ENCODE measurements around the gene PTF1A.

Gene PTF1A

DNA sequence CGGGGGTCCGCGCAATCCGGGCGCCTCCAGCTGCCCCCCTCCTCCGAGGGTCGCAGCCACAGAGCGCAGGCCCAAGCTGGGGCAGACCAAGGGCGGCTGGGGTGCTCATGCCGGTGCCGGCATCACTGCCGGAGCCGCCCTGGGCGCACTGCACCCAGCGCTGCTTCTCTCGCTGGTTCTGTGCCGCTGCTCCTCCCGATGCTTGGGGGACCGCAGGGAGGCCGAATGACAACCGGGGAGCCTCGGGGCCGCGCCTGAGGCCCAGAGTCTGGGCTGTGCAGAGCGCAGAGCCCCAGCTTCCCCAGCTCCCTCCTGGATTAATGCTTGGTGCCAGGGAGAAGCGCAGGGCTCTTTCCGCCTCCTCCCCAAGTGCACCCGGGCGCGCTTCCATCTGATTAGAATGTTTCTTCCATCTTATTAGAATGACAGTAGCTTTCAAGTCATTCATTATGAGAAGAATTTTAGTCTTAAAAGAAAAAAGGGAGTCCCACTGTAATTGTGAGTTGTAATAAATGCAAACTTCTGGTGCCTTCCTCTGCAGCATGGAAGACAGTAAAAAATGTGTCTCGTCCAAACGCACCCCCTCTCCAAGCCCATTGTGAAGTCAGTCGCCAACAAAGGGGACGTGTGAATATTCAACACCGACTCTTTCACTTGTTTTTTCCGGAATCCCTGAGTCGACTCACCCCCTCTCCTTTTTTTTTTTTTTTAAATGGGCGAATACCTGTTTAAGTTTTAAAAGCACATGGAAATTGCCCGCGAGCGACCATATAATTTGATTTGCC, 19.5 kb upstream of the PTF1A start:
- TF ChIP-seq, protein P1, sequence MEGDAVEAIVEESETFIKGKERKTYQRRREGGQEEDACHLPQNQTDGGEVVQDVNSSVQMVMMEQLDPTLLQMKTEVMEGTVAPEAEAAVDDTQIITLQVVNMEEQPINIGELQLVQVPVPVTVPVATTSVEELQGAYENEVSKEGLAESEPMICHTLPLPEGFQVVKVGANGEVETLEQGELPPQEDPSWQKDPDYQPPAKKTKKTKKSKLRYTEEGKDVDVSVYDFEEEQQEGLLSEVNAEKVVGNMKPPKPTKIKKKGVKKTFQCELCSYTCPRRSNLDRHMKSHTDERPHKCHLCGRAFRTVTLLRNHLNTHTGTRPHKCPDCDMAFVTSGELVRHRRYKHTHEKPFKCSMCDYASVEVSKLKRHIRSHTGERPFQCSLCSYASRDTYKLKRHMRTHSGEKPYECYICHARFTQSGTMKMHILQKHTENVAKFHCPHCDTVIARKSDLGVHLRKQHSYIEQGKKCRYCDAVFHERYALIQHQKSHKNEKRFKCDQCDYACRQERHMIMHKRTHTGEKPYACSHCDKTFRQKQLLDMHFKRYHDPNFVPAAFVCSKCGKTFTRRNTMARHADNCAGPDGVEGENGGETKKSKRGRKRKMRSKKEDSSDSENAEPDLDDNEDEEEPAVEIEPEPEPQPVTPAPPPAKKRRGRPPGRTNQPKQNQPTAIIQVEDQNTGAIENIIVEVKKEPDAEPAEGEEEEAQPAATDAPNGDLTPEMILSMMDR (IDR thresholded peaks at IDR 0.05; ENCODE audit: low read depth, low read length) = no peak
- no peak overlapping the region for H3K4me3 ChIP-seq (ENCODE audit: low read depth, low read length)

DNA sequence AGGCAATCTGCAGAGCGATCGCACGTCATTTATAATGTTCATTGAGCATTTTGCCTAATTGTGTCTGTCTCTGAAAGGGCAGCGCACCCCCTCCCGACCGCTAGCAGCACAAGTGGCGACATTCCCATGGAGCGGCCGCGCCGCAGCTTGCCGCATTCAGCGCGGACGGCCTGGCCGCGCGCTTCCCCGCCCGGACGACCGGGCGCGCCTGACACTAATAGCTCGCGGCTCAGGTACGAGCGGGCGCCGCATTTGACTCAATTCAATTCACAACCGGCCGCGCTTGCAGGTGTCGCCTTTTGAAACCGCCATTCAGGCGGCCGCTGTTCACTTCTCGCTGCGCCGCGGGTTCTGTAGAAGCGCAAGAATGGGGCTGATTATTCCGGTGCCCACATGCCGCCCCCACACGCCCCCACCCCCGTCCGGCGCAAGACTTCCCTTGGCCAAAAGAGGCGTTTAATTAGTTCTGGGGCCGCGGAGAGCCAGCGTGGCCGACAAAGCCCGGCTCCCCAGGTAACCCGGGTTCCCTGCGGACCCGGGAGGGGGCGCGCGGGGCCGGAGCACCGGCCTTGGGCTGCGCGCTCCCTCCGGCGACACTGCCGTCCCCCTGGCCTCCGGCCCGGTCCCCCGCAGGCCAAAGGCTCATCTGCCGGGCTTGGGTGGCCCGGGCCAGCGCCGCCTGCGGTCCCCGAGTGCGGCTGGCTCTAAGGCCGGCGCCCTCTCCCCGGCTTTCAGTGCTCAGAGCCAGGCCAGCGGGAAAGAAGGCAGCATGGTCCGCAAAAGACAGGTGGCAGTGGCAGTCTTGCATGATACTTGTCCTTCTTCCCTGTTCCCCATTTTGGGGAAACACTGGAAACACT, 18.7 kb upstream of the PTF1A start:
- TF ChIP-seq, protein P1 (IDR thresholded peaks at IDR 0.05; ENCODE audit: low read depth, low read length) = no peak
- no peak overlapping the region for H3K4me3 ChIP-seq (ENCODE audit: low read depth, low read length)

DNA sequence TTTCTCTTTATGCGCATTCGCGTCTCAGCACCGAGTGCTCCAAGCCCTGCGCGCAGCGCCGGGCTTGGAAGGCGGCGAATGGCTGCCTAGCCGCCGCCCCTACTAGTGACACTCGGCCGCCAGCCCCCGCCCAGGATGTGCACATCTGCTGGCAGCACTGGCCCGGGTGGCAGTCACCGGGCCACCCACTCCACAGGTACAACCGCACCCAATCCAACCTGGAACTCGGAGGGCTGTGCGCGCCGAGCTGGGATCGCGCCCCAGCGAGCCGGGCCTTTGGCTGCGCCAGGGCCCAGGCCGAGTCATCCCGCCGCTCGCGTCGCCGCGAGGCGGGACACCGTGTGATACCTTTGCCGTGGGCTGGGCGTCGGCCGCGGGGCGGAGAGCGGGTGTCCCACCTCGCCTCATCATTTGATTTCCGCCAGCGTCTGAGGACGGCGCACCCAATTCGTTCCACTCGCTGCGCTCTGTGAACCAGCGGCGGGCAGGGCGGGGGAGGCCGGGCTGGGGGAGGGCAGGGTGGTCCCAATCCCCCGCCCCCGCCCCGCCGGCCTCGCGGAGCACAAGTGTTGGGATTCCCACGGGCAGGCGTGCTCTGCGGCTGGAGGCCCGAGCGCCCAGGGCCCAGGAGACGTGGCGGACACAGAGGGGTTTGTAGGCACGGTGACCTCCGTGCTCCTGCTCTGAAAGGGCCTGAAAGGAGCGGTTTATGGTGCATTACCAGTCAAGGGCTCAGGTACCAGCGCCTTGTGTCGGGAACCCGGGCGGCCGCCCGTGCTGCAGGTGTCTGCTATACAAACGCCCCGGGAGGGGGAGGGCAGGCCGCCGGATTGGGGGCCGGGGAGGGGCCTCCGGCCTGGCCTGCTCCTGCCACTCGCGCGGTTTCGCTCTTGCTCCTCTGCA, 17.8 kb upstream of the PTF1A start:
- TF ChIP-seq, protein P1 (IDR thresholded peaks at IDR 0.05; ENCODE audit: low read depth, low read length) = no peak
- no peak overlapping the region for H3K4me3 ChIP-seq (ENCODE audit: low read depth, low read length)

DNA sequence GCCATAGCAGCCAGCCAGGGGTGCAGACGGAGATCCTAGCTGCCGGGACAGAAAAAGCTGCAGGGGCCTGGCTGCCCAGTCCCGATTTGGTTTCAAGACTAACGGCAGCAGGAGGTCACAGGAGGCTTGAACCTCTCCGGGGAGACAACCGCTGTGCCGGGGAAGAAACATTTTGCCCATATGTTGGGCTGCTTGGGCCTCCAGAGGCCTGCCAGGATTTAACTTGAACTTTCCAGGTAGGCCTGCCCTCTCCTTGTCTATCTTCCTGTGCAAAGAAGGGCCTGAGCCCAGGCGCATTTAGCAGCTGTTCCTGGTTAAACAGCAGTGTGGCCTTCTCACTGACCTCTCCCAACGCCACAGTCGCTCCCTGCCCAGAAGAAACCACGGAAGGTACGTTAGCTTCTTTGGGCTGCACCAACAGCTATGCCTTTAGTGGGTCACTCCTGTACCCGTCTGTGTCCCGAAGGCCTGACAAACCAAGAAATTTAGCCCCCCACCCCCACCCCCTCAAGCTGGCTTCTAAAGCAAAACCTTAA, 17.1 kb upstream of the PTF1A start:
- TF ChIP-seq, protein P1 (IDR thresholded peaks at IDR 0.05; ENCODE audit: low read depth, low read length) = no peak
- no peak overlapping the region for H3K4me3 ChIP-seq (ENCODE audit: low read depth, low read length)

DNA sequence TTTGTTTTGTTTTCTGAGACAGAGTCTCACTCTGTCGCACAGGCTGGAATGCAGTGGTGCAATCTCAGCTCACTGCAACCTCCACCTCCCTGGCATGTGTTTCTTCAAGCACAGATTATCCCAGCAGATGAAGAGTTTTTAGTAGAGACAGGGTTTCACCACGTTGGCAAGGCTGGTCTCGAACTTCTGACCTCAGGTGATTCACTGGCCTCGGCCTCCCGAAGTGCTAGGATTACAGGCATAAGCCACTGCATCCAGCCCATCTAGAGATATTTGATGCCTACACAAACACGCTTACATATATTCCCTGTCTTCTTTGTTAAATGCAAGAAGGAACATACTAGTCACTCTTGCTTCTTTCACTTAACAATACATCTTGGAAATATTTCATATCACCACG, 5.9 kb upstream of the PTF1A start:
- TF ChIP-seq, protein P1 (IDR thresholded peaks at IDR 0.05; ENCODE audit: low read depth, low read length) = no peak
- H3K4me3 ChIP-seq (ENCODE audit: low read depth, low read length) = no peak overlapping the region

DNA sequence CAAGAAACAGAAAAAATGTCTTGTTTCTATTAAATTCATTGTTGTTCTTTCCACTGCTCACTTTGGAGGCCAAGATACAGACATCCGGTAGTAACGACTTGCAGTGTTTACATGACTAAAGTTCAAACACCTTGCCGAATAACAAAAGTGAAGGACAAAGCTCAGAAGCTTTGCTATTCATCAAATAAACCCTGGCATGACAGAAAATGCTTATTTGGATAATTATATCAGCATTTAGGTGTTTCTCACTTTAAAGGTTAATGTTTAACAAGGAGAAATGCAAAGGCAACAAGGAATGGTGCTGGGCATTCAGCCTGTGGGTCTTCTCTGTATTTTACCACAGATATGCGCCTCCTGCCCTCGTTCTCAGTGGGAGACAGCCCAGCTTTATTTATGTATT, 5.4 kb upstream of the PTF1A start:
- TF ChIP-seq, protein P1 (IDR thresholded peaks at IDR 0.05; ENCODE audit: low read depth, low read length) = no peak

More for the DNA sequence above, 5.4 kb upstream of the PTF1A start:
- H3K4me3 ChIP-seq (ENCODE audit: low read depth, low read length) = no peak overlapping the region

All from WI38 (cell line).